A549 (cell line): ENCODE measurements around the gene TRA2B. TPM values are rescaled to one million over a fixed set of nuclear protein-coding genes. Genes with fewer than 3 reads are reported as not detected.
A peak's percentile ranks its signal among the peaks of the same experiment; 100 is the strongest.

Source experiments
- ATAC-seq, 2 experiments: fragments of 200-7000 bp in 1 of 2; fragments of >200 bp in 1 of 2; cut with Nextera tagmentation in 1 of 2; cut with Tn5 transposase in 1 of 2; 3 replicates each; pipeline versions ENCODE4 v1.8.0 to v1.9.1; 2018 to 2020; ENCODE audit warnings: mild to moderate bottlenecking in 1 of 2, moderate library complexity in 1 of 2
- CTCF ChIA-PET: fragments of 300-600 bp; sonication (Branson Sonifier 250); formaldehyde crosslinking; extraction: SDS; loops from one replicate; lab custom pipeline; 2021; ENCODE audit warnings: antibody characterized with exemption, inconsistent platforms; lab: Yijun Ruan, JAX
- POLR2A ChIA-PET: fragments of 350-600 bp; formaldehyde crosslinking; extraction: SDS; loops from one replicate; lab custom pipeline; 2021; ENCODE audit warnings: antibody characterized with exemption, inconsistent platforms; lab: Yijun Ruan, JAX
- DNase-seq, 2 experiments: peaks; one replicate each; pipeline versions ENCODE4 v3.0.0 to v3.0.0-alpha.2; 2011 to 2016; ENCODE audit warnings: low read depth in 1 of 2, low spot score in 1 of 2
- FAIRE-seq: peaks from 2 replicates; lab custom pipeline; 2011; peaks lifted over from hg19 to GRCh38; lab: Jason Lieb, UNC
- H3K27ac ChIP-seq, 2 experiments: fragments of >200 bp; sonication (Bioruptor Twin); formaldehyde crosslinking; 3 replicates each; pipeline ENCODE4 v1.5.1; 2016 to 2017
- H3K4me1 ChIP-seq: fragments of >200 bp; sonication (Bioruptor Twin); formaldehyde crosslinking; 3 replicates; pipeline ENCODE4 v1.6.1; 2016
- H3K4me2 ChIP-seq: fragments of >200 bp; sonication (Bioruptor Twin); formaldehyde crosslinking; 3 replicates; pipeline ENCODE4 v1.6.1; 2016
- H3K4me3 ChIP-seq: fragments of >200 bp; sonication (Bioruptor Twin); formaldehyde crosslinking; 3 replicates; pipeline ENCODE4 v1.5.1; 2016
- H3K9me3 ChIP-seq: fragments of >200 bp; sonication (Bioruptor Twin); formaldehyde crosslinking; 3 replicates; pipeline ENCODE4 v1.6.1; 2016
- BHLHE40 ChIP-seq: IDR thresholded peaks from 2 replicates; pipeline ENCODE4 v1.6.1; 2012; ENCODE audit warnings: low read depth, low read length, inconsistent platforms
- CHD4 ChIP-seq: fragments of 200-600 bp; sonication (generic); IDR thresholded peaks from 2 replicates; pipeline ENCODE4 v1.6.1; 2016; ENCODE audit warnings: antibody characterized with exemption, mild to moderate bottlenecking, borderline replicate concordance
- CTCF ChIP-seq: fragments of >200 bp; sonication (Bioruptor Twin); formaldehyde crosslinking; IDR thresholded peaks from 3 replicates; pipeline ENCODE4 v1.5.1; 2016
- EHF ChIP-seq: fragments of 250-450 bp; sonication (Bioruptor Pico); IDR thresholded peaks from 2 replicates; pipeline ENCODE4 v1.5.0; 2020; ENCODE audit warnings: mild to moderate bottlenecking
- EP300 ChIP-seq, 2 experiments: fragments of >200 bp; sonication (Bioruptor Twin); formaldehyde crosslinking; IDR thresholded peaks; 2 replicates in 1 of 2; 3 replicates in 1 of 2; pipeline ENCODE4 v1.6.1; 2016 to 2017
- FOSL2 ChIP-seq, 2 experiments: fragments of 450-650 bp in 1 of 2; fragments of >200 bp in 1 of 2; sonication (Bioruptor Twin) in 1 of 2; formaldehyde crosslinking; IDR thresholded peaks; 2 replicates each; pipeline versions ENCODE4 v1.5.0 to v1.6.1; 2016 to 2020; ENCODE audit warnings: mild to moderate bottlenecking in 1 of 2, moderate library complexity in 1 of 2
- GATA3 ChIP-seq: IDR thresholded peaks from 2 replicates; pipeline ENCODE4 v1.6.1; 2012; ENCODE audit warnings: borderline replicate concordance
- HES2 ChIP-seq: fragments of >200 bp; sonication (Bioruptor Twin); formaldehyde crosslinking; IDR thresholded peaks from 2 replicates; pipeline ENCODE4 v1.6.1; 2016
- HOXA7 ChIP-seq: fragments of 250-450 bp; sonication (Bioruptor Pico); IDR thresholded peaks from 2 replicates; pipeline ENCODE4 v1.5.0; 2020; ENCODE audit warnings: mild to moderate bottlenecking, moderate library complexity
- HOXB13 ChIP-seq: fragments of 250-450 bp; sonication (Bioruptor Pico); IDR thresholded peaks from 2 replicates; pipeline ENCODE4 v1.5.0; 2020; ENCODE audit warnings: low read depth, mild to moderate bottlenecking, moderate library complexity
- HOXB5 ChIP-seq: fragments of 250-450 bp; sonication (Bioruptor Pico); IDR thresholded peaks from 2 replicates; pipeline ENCODE4 v1.5.0; 2020; ENCODE audit warnings: mild to moderate bottlenecking, moderate library complexity
- JUN ChIP-seq, 2 experiments: fragments of >200 bp; sonication (Bioruptor Twin); formaldehyde crosslinking; IDR thresholded peaks; 2 replicates in 1 of 2; 3 replicates in 1 of 2; pipeline ENCODE4 v1.6.1; 2016 to 2017
- MAZ ChIP-seq: fragments of 150-350 bp; IDR thresholded peaks from 2 replicates; pipeline ENCODE4 v1.6.1; 2014; ENCODE audit warnings: antibody characterized with exemption, low read depth, low read length, borderline replicate concordance
- MYC ChIP-seq: IDR thresholded peaks from 2 replicates; pipeline ENCODE4 v1.6.1; 2012; ENCODE audit warnings: mild to moderate bottlenecking, inconsistent platforms, low read length, improper control_type of control experiment, borderline replicate concordance
- NFE2L2 ChIP-seq: fragments of 150-350 bp; conservative IDR thresholded peaks from 2 replicates; pipeline ENCODE4 v1.6.1; 2014; ENCODE audit warnings: low read length
- PHF8 ChIP-seq: fragments of 200-600 bp; sonication (generic); IDR thresholded peaks from 2 replicates; pipeline ENCODE4 v1.6.1; 2016; ENCODE audit warnings: low read depth, mild to moderate bottlenecking, antibody characterized with exemption, moderate library complexity, borderline replicate concordance
- POLR2AphosphoS2 ChIP-seq: conservative IDR thresholded peaks from 2 replicates; pipeline ENCODE4 v1.6.1; 2012; ENCODE audit warnings: low read length, improper control_type of control experiment, inconsistent platforms
- RAD21 ChIP-seq, 2 experiments: fragments of >200 bp in 1 of 2; sonication (Bioruptor Twin) in 1 of 2; formaldehyde crosslinking in 1 of 2; IDR thresholded peaks in 1 of 2; conservative IDR thresholded peaks in 1 of 2; 2 replicates in 1 of 2; 3 replicates in 1 of 2; pipeline ENCODE4 v1.6.1; 2012 to 2018; ENCODE audit warnings: inconsistent platforms in 1 of 2
- RARB ChIP-seq: fragments of 250-450 bp; sonication (Bioruptor Pico); IDR thresholded peaks from 2 replicates; pipeline ENCODE4 v1.8.0; 2021; ENCODE audit warnings: mild to moderate bottlenecking, moderate library complexity
- SMC3 ChIP-seq: fragments of >200 bp; sonication (Bioruptor Twin); formaldehyde crosslinking; IDR thresholded peaks from 3 replicates; pipeline ENCODE4 v1.6.1; 2018; ENCODE audit warnings: inconsistent platforms
- SREBF2 ChIP-seq: fragments of 450-650 bp; IDR thresholded peaks from 2 replicates; pipeline ENCODE4 v1.6.1; 2014; ENCODE audit warnings: mild to moderate bottlenecking, moderate library complexity
- TFCP2L1 ChIP-seq: fragments of 250-450 bp; sonication (Bioruptor Pico); IDR thresholded peaks from 2 replicates; pipeline ENCODE4 v1.5.0; 2021; ENCODE audit warnings: mild to moderate bottlenecking
- TP53 ChIP-seq: fragments of 250-450 bp; sonication (Bioruptor Pico); IDR thresholded peaks from 2 replicates; pipeline ENCODE4 v1.5.0; 2021; ENCODE audit warnings: mild to moderate bottlenecking, moderate library complexity
- ZFP36 ChIP-seq: fragments of 450-650 bp; IDR thresholded peaks from 2 replicates; pipeline ENCODE4 v1.6.1; 2014; ENCODE audit warnings: borderline replicate concordance; ENCODE audit not compliant: partially characterized antibody
- WGBS: methylation state at CpG from one replicate; pipeline ENCODE4 v1.1.6; 2017; ENCODE audit errors: missing lambda C conversion rate; 5-methylcytosine and 5-hydroxymethylcytosine counted together
- polyA plus RNA-seq, 4 experiments: library from polyadenylated mRNA; depleted of rRNA in 3 of 4; stranded (reverse); fragments of >200 nt; fragmentation: RNase III in 1 of 4; extraction: RNeasy Plus Mini Kit Qiagen cat#74134 plus additional on column Dnase treatment in 1 of 4; gene quantifications; 2 replicates in 3 of 4; 3 replicates in 1 of 4; pipeline ENCODE4 v1.2.3, GENCODE V29; 2011 to 2017
- TF ChIP-seq, protein P1 (sequence below): fragments of 450-650 bp; IDR thresholded peaks from 2 replicates; pipeline ENCODE4 v1.6.1; 2014; ENCODE audit warnings: antibody characterized with exemption
- TF ChIP-seq, protein P2 (sequence below): fragments of >200 bp; sonication (Bioruptor Twin); formaldehyde crosslinking; IDR thresholded peaks from 3 replicates; pipeline ENCODE4 v1.6.1; 2016
- TF ChIP-seq, protein P3 (sequence below): IDR thresholded peaks from 2 replicates; pipeline ENCODE4 v1.6.1; 2012

The TRA2B gene
- polyA plus RNA-seq, 2 of the 4 experiments (the other 2 are of a cell fraction): 193 to 273 TPM

DNA sequence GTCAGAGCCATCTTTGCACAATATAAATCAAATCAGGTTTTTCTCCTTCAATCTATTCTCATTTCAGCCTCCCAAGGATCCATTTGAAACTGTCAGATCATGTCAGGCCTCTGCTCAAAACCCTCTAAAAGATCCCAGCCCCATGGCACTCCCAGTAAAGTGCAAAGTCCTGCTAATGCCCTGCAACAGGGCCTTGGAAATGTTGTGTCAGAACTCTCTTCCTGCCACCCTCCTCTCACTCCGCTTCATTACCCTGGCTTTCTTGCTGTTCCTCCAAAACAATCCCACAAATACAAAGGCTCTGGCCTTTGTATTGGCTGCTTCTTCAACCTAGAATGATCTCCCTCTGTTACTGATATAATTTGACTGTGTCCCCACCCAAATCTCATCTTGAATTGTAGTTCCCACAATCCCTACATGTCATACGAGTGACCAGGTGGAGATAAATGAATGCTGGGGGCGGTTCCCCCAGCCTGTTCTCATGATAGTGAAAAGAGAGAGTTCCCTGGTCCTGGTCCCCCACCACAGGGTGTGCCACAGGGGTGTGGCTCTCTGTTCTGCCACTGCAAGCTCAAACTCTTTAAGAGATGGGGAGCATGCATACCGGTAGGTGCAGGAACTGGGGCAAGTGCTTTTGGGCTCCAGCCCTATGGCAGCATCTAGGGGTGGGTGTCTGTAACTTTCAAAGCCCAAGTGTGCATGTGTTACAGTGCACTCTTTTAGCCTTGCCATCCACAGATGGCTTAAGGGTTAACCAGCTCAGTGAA, 22.9 kb upstream of the TRA2B start:
- peak; percentile 59 to 75 for ATAC-seq
- Histone ChIP-seq H3K4me3 (peak overlapping the region; percentile 58), H3K4me2 (peak overlapping the region; percentile 89), H3K4me1 (peaks cover 22% of the 10 kb centered on the region), H3K9me3 (no peaks in the 10 kb centered on the region), H3K27ac (peak overlapping the region; percentile 81 to 88)
- CTCF ChIA-PET: interaction anchor here (0.9 to 12.2 kb wide), 3 partner anchors 13 to 22 kb away, joined by 3 to 158 read pairs (median 3); partner anchors contain the start of gene TRA2B
- WGBS: 3% methylated on average over 4 of the region's 4 CpGs
- TF ChIP-seq, protein P1, sequence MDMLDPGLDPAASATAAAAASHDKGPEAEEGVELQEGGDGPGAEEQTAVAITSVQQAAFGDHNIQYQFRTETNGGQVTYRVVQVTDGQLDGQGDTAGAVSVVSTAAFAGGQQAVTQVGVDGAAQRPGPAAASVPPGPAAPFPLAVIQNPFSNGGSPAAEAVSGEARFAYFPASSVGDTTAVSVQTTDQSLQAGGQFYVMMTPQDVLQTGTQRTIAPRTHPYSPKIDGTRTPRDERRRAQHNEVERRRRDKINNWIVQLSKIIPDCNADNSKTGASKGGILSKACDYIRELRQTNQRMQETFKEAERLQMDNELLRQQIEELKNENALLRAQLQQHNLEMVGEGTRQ: no peak
- TF ChIP-seq SREBF2 (no peak), EP300 (IDR thresholded peaks at IDR 0.05) (no peak), RAD21 (conservative IDR thresholded peaks at IDR 0.05 in 1 of 2, IDR thresholded peaks at IDR 0.05 in 1 of 2) (no peak), GATA3 (no peak), CTCF (no peak), CHD4 (no peak), HOXA7 (CRISPR knock-in tag) (peak; percentile 43; the same call in 1 of the 2 replicates), POLR2AphosphoS2 (no peak), MAZ (no peak), HES2 (no peak), TP53 (CRISPR knock-in tag) (peak; percentile 92; the same call in 1 of the 2 replicates), HOXB5 (CRISPR knock-in tag) (no peak), FOSL2 (IDR thresholded peaks at IDR 0.05) (no peak), FOSL2 (CRISPR knock-in tag; IDR thresholded peaks at IDR 0.05) (no peak), MYC (no peak), SMC3 (no peak), JUN (IDR thresholded peaks at IDR 0.05) (no peak), NFE2L2 (no peak), BHLHE40 (no peak), ZFP36 (no peak), EHF (CRISPR knock-in tag) (no peak), PHF8 (no peak), RARB (peak; percentile 41; the same call in 1 of the 2 replicates), TFCP2L1 (CRISPR knock-in tag) (peak; percentile 86; the same call in 1 of the 2 replicates), HOXB13 (no peak)
- TF ChIP-seq, protein P2, sequence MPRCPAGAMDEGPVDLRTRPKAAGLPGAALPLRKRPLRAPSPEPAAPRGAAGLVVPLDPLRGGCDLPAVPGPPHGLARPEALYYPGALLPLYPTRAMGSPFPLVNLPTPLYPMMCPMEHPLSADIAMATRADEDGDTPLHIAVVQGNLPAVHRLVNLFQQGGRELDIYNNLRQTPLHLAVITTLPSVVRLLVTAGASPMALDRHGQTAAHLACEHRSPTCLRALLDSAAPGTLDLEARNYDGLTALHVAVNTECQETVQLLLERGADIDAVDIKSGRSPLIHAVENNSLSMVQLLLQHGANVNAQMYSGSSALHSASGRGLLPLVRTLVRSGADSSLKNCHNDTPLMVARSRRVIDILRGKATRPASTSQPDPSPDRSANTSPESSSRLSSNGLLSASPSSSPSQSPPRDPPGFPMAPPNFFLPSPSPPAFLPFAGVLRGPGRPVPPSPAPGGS: no peak
- TF ChIP-seq, protein P3, sequence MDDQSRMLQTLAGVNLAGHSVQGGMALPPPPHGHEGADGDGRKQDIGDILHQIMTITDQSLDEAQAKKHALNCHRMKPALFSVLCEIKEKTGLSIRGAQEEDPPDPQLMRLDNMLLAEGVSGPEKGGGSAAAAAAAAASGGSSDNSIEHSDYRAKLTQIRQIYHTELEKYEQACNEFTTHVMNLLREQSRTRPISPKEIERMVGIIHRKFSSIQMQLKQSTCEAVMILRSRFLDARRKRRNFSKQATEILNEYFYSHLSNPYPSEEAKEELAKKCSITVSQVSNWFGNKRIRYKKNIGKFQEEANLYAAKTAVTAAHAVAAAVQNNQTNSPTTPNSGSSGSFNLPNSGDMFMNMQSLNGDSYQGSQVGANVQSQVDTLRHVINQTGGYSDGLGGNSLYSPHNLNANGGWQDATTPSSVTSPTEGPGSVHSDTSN: no peak
- peak in 1 of 2 experiments; percentile 34 for DNase-seq
- FAIRE-seq: no peak
- POLR2A ChIA-PET: interaction anchor here (1.4 to 2.3 kb wide), 3 partner anchors 12 to 23 kb away, joined by 4 to 18 read pairs (median 6); partner anchors contain the start of gene TRA2B
